NCI-H510A treated with DMSO at 0.1 percent for 48 hours (cell line): ENCODE results near the gene ATP6V0A4.
"Not testable (repeated sequence)": the region's sequence is repeated elsewhere in the genome, so short reads cannot be mapped to it uniquely, and the experiment has no call there.

Experiments
- DNase-seq: peaks from one replicate; lab custom pipeline; 2025; lab: John Stamatoyannopoulos, UW

The ATP6V0A4 gene

DNA sequence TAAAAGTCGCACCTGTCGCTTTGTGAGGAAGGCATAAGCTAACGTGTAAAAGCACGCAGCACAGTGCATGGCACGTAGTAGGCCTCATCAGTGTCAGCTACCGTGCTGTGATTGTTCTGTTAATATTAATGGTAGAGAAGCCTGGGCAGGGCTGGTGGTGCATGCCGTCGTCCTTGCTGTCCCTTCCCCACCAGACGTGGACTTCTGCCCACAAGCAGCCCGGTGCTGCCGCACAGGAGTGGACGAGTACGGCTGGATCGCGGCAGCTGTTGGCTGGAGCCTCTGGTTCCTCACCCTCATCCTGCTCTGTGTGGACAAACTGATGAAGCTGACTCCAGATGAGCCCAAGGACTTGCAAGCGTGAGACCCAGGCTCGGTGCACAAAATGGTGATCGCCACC, 4.7 kb upstream of the ATP6V0A4 start:
- DNase-seq: no peak

DNA sequence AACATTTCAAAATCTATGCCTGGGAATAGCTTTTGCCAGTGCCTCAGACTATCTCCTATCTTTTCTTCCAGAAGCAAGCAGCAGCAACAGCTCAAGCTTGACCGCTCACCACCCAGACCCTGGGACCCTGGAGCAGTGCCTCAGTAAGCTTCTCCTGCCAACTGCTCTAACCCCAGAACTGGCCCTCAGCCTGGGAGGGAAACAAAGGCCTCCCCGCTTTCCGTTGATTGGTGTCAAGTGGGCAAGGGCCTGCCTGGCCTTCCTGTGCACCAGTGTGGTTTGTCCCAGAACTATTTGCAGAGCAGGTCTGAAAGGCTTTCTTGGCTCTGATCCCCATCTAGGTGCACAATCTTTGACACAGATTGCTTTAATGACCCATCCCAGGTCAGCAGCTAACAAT, 3.3 kb upstream of the ATP6V0A4 start:
- DNase-seq: no peak

DNA sequence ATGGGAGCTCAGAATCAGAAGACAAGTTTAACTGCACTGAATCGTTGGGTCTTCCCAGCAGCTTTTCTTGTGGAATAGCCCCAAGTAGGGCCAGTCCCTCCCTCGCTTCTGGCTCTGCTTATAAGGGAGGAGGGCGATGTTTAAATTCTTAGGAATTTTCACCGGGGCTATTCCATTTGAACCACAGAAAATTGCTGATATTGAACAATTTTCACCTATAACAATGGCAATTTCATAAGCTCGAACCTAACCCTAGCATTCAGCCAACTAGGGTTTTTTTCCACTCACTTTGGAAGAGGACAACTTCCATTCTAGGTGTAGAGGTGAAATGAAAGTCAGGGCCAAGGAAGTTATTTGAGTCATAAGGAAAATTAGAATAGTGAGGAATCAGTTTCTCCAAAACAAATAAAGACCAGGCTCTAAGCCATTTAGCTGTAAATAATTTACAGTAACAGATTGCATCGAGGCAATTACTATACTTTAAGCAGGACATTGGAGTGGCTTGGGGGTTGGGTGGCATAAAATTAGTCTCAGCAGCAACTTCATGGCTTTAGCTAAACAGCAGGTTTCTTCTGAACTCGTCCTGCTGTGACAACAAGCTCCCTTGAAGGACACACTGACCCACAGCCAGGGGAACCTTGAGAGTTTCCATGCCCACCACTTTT, 1.5 kb upstream of the ATP6V0A4 start:
- DNase-seq: no peak

DNA sequence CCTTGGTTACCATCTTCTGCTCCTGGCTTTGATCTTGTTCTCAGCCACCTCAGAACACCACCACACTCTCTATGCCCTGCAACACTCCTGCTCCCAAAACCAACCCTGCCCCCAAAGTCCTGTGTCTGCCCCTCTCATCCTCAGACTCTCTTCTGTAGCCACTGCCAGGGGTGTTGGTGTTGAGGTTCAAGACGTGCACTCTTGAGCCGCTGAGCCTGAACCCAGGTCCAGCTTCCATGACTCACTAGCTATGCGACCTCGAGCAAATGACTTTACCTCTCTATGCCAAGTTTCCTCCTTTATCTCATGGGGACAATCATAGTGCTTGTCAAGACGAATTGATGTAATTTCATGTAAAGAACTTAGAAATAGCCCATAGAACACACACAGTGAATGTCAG, 840 bp upstream of the ATP6V0A4 start:
- DNase-seq: no peak

DNA sequence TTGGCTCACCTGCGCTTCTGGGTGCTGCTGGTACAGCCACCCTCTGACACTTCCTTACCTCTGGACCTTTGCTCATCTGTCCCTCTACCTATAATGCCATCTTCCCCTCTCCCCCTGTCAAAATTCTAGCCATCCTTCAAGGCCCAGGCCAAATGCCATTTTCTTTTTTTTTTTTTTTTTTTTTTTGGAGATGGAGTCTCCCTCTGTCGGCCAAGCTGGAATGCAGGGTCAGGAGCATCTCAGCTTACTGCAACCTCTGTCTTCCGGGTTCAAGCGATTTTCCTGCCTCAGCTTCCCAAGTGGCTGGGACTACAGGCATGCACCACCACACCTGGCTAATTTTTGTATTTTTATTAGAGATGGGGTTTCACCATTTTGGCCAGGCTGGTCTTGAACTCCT, 950 bp downstream of the ATP6V0A4 start:
- not testable (repeated sequence) for DNase-seq

DNA sequence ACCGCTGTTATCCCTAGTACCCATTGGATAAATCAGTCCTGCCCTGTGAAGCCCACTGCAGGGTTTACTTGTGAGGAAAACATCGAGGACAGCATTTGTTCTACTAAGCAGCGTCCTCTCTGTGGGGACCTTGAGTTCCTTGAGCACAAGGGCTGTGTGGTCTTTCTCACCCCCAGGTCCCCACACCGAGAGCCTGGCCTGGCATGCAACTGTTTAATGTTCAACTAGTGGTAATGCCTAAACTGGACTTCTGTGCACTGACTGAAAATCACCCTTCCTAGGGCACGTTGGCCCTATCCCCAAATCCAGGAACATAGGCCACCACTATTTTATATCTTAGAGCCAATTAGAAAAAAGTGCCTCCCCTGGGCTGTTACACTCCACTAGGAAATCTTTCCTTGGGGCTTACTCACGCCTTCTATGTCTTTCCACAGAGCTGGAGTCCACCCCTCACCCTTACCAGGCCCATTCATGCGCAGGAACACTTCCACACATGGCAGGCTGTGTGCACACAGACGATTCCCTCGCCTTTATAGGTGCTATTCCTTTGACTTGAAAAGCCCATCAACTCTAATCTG, 1.9 kb downstream of the ATP6V0A4 start:
- DNase-seq: no peak

DNA sequence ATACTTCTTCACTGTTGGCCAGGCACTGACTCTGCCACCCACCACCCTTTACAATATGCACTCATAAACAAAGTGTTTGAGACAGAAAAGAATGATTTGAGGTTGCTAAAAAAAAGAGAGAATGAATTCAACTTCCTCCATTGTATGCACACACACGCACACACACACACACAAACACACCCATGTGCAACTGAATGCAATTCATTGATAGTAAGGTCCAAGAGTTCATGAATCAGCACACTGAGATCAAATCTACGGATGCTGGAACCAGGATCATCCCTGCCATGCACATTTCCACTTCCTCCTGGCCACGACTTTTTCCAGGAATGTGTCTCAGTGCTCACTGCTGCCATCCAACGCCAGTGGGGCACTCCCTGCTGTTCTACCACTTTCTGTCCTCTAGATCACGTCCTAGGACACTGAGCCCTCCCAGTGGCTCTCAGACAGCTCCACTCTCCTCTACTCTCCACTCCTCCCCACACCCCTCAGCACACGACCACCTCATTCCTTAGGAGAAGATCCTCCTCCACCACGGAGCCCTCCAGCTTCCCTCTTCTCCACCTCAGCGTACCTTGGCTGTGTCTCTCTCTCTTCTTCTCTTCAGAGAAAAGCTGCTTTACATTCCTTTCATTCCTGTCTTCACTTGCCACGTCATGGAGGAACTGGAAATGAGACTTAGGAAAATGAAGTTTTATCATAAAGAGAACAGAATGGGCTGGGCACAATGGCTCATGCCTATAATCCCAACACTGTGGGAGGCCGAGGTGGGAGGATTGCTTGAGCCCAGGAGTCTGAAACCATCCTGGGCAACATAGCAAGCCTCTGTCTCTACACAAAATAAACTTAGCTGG, 12.2 kb downstream of the ATP6V0A4 start:
- no peak for DNase-seq

DNA sequence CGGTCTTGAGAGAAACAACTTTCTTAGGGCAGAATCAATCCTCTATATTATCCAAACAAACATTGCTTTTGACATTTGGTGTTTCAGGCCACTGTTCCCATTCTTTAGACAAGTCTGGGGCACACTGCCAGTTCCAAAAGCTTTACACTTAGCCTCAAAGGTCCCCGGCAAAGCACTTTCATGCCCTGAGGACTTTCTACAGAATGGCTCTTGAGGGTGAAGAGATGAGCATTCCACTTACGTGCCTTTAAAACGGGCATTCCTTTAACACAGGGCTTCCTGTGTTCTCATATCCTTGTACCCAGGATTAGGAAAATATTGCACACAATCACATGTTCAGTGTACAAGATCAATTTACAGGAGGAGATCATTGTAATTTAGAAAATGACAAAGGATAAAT, 13.3 kb downstream of the ATP6V0A4 start:
- DNase-seq: no peak

DNA sequence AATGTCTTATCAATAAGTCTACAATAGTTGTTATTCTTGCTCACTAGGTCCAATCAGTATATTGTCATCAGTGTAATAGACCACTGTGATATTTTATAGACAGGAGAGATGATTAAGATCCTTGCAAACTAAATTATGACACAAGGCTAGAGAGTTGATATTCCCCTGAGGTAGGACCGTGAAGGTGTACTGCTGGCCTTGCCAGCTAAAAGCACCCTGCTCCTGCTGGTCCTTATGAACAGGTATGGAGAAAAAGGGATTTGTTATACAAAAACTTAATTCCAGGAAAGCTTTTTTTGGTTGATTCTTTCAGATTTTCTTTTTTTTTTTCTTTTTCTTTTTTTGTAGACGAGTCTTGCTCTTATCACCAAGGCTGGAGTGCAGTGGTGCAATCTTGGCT, 17.0 kb downstream of the ATP6V0A4 start:
- DNase-seq: no peak

DNA sequence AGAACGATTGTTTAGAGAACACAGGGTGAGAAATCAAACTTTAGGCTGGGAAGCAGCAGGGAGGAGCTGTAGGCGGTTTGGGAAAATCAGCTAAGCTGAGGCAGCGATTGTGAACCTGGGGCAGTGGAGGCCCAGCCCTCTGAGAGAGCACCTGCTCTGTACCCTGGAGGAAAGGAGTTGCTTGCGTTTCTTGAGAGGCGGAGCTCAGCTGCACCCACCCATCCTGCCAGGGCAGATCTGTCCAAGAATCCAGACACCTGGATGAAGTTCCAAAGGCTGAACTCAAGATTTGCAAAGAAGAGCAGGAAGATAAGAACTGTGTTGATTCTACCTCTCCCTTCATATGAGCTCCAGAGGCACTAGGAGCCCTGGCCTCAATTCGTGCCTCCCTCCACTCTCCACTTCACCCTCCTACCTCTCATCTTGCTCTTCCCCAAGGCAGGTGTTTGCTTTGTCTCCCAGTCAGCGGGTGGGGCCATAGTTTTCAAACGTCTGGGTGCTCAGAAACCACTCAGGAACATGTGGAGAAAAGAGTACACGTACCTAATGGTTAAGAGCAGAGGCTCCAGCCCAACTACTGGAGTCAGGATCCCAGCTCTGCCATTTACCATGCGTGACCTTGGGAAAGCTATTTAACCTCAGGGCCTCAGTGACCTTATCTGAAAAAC, 21.7 kb downstream of the ATP6V0A4 start:
- peak; percentile 87 for DNase-seq

DNA sequence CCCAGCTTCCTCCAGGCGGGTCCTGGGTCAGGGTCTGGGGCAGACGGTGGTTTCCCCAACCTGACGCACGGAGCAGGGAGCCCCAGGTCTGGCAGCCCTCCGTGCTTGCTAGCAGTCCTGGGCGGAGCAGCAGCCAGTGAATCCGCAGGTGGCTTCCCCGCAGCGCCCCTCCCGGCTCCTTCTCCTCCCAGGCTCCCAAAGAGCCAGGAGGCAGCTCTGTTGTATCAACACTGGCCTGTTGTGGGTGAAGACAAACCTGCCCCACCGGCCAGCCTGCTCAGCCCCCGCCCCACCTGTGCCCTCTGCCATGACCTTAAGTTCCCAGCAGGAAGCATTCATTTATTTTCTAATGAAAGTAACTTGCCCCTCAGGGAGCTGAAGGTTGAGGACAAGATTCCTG, 24.2 kb downstream of the ATP6V0A4 start:
- peak; percentile 53 for DNase-seq

DNA sequence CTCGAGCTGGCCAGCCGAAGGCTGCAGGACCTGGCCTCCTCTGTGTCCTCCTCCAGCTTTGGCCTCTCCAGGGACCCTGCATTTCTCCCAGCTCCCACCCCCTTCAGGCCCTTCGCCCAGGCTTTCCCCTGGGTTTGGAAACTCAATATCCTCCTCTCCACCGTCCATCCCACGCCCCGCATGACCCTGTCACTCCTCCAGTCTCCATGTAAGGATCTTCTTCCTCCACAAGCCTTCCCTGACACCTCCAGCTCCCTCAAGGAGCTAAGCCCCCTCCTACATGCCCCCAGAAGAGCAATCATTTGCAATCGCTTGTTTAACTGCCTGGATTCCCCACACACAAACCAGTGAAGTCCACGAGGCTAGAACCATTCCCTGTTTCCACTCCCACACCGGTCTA, 24.8 kb downstream of the ATP6V0A4 start:
- no peak for DNase-seq

DNA sequence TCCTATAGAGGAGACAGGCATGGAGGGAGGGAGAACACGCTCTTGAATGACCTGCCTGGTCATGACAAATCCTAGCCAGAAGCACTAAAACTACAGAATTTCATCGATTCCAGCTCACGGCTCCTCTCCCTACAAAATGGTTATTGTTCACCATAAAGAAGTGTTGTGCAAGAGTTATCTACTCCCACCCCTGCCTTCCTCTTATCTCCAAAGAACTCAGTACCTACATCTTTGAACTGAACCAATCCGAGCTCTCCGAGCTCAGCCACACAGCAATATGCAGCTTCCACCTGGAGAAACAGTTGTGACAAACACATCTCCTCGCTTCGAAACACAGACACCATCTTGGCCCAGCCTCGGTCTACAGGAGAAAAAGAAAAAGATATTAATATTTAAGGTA, 27.1 kb downstream of the ATP6V0A4 start:
- DNase-seq: no peak

DNA sequence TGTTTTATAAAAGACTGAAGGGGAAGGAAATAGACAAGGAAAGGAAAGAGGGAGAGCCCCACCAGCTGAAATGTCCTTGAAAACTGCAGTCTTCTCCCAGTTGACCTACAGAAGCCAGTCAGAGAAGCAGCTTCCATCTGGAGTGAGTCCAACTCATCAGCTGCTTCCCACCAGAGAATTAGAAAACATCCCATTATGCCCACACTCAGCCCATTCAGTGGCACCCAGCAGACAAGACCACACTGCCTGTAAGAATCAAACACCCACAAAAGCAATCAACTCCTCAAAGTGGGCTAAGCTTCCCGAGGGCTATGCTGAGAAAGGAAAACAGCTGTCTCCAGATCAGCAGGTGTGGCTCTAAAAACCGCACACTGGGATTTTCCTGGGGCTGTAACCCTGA, 29.8 kb downstream of the ATP6V0A4 start:
- DNase-seq: no peak

DNA sequence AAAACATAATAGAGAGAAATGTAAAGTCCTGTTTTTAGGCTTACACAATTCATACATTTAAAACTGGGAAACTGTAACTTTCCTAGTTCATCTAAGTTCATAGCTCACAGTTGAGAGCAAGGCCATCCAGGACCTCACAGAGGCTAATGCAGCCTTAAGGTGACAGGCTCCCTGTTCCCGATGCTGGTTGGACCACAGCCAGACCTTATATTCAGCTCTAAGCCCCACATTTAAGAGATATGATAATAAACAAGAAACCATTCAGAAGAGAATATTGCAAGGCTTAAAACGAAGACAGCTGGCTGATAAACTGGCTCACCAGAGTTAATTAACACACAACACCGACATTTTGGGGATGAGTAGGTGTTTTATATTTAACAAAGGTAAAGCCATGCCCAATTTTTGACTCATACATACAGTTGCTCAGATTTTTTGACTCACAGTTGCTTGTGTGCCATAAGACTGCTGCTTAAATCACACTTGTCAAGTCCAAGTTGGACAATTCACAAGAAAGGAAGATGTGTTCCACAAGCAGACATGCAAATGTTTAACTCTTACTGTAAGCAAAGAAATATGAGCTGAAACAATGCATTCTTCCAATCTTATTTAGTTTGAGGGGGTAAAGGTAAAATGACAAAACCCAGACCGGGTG, 41.3 kb downstream of the ATP6V0A4 start:
- no peak for DNase-seq

DNA sequence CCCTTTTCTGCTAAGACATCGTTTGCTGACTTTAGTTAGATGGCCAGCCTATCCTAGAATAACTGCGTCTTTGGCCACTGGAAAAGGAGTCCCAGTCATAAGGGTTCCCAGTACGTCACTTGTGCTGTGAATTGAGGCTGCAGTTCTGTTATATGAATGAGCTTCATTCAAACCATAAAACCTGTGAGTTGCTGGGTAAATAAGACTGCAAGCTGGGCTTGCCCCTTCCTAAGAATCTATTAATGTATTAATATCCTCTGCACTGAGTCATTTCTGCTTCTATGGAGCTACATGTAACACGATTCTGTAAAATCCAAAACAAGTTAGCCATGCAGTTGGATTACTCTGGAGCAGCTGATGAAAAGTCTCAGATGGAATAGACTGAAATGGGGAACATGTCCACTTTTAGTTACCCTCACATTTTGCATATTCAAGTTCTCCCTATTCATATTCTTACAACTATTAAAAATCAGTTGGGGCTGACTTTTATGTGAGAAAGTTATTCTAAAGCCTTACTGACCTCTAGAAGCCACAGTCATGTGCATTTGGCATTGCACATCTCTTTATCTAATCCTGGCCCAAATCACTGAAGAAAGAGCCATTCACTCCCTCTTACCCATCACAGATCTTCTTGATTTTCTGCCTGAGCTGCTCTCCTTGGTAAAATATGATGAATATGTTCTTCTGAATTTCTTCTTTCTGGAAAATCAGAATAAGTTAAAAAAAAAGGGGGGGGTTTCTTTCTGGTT, 42.0 kb downstream of the ATP6V0A4 start:
- DNase-seq: no peak

DNA sequence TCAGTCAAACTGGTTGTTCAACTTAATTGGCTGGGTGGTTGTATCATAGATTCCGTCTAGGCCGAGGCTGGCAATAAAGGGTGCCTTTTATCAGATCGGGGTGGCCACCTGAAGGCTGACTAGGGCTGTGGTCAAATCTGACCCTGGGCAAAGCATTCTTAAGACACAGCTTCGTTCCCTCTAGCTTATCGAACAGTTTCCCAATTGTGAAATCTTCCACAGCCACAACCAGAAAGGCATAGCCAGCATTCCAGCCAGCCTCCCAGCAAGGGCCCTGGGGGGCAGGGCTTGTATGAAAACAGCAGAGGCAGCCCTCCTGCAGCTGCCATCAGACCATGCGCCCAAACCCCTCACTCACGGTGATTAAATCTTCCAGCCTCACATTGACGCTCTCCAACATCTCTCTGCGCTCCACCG, 42.7 kb downstream of the ATP6V0A4 start:
- no peak for DNase-seq

DNA sequence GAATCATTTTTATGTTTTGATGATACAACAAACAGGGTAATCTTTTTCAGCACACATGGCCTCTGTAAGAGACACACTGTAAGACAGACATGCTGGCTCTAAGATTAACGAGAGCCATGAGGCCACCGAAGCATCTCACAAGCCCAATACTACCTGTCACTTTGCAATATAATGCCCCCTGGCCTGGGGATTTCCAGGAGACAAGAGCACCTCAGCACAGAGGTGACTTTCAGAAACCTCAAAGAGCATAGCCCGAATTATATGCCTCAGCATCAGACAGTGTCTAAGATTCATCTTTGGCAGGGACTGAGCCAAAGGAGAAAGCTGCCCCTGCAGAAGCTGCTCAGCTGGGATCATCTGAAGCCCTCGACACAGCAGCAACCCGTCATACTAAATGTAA, 44.4 kb downstream of the ATP6V0A4 start:
- DNase-seq: no peak

DNA sequence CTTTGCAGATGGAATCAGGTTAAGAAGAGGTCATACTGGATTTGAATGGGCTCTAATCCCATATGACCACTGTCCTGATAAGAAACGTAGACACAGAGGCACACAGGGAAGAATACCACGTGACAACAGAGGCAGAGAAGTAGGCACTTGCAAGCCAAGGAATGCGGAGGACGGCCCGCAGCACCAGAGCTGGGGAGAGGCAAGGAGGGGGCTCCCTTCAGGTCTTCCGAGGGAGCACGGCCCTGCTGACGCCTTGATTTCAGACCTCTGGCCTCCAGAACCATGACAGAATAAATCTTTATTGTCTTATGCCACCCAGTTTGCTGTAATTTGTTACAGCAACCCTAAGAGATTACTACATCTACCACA, 44.9 kb downstream of the ATP6V0A4 start:
- DNase-seq: no peak

DNA sequence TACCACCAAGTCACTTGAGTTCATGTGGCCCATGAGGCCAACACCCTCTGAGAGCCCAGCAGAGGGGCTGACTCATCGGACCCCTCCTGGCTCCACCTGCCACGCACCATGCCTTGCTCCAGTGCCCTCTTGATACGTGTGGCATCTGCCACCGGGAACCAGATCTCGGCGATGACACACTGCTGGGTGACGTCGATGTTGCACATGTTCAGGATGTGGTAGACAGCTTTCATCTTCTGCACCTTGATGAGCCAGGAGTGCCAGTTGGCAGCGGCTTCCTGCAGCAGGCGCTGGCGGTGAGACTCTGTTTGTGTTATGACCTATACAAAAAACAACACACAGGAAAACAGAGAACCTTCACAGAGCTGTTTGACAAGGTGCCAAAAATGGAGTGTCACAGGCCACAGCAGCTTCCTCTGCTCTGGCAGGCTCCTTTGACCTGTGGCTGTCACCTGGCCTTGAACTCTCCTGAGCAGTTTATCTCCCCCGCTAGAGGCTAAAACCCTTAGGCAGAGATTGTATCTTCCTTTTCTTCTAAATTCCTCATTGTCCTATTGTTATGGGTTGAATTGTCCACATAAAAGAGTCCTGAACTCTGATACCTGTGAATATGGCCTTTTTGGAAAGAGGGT, 45.4 kb downstream of the ATP6V0A4 start:
- DNase-seq: peak; percentile 83

DNA sequence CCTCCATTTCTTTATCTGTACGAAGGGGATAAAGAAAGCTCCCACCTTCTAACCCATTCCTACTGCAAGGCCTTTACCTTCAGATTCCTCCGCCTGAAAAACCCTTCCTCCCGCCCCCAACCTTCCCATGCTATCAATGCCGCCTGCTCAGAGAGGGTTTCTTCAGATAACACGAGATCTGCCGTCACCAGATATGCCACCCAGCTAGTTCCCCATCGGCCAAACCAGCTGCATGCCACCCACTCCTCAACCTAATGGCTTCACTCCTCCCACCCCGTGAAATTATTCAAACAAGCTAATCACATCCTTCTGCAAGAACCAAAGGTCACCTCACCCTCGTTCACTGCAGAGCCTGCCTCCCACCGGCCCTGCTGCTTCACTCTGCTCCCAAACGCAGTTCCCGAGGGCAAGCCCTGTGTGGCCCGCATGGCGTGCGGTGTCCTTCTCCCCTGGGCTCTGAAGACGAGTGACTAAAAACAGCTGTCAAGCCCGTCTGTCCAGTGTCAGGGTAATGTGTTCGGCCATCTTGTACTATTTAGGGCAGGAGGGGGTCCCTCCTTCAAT, 47.0 kb downstream of the ATP6V0A4 start:
- DNase-seq: no peak
